ENCODE measurements around the gene SAC3D1. TPM values are rescaled to one million over a fixed set of nuclear protein-coding genes. Genes with fewer than 3 reads are reported as not detected.

SAC3D1 gene
- total RNA-seq, 6 donors from 2014 or later = 9.1 to 18.9 (median 14.5) TPM

- H3K36me3 ChIP-seq = no peaks in the 10 kb centered on the region
- H3K27ac ChIP-seq = no peak overlapping the region
- no peaks in the 10 kb centered on the region for H3K27me3 ChIP-seq
- H3K4me1 ChIP-seq = peaks cover 10 to 20% (median 16%) of the 10 kb centered on the region in 4 donors
- TF ChIP-seq CTCF (IDR thresholded peaks at IDR 0.05) = no peak
- TF ChIP-seq POLR2AphosphoS5 (IDR thresholded peaks at IDR 0.05) = no peak
- no peak for TF ChIP-seq EP300 (IDR thresholded peaks at IDR 0.05)
- no peak for TF ChIP-seq POLR2A (IDR thresholded peaks at IDR 0.05)
- DNase-seq (no peak), ATAC-seq (ENCODE audit: low FRiP score in 2 of 2) (no peak)
- no peaks in the 10 kb centered on the region for H3K9me3 ChIP-seq
- H3K4me3 ChIP-seq = no peak overlapping the region
- WGBS, 2 donors = 82 to 83% methylated on average over 9 of the region's 9 CpGs
Observed at GRCh38 chr11:65051398-65051858, 10.4 kb downstream of the SAC3D1 start.

GRCh38 chr11:65053827-65054508, 13.0 kb downstream of the SAC3D1 start:
- Histone ChIP-seq H3K27ac (no peak overlapping the region), H3K36me3 (no peaks in the 10 kb centered on the region), H3K27me3 (no peaks in the 10 kb centered on the region), H3K4me1 (no peaks in the 10 kb centered on the region), H3K4me3 (no peak overlapping the region), H3K9me3 (no peaks in the 10 kb centered on the region)
- 37 to 43% methylated on average over 8 of the region's 8 CpGs for WGBS, 2 donors
- DNase-seq = no peak
- ATAC-seq (ENCODE audit: low FRiP score in 2 of 2) = no peak
- no peak for TF ChIP-seq EP300 (IDR thresholded peaks at IDR 0.05)
- no peak for TF ChIP-seq POLR2A (IDR thresholded peaks at IDR 0.05)
- TF ChIP-seq POLR2AphosphoS5 (IDR thresholded peaks at IDR 0.05) = no peak
- TF ChIP-seq CTCF (IDR thresholded peaks at IDR 0.05) = no peak

GRCh38 chr11:65055538-65055937, 14.5 kb downstream of the SAC3D1 start:
- no peak overlapping the region for H3K4me3 ChIP-seq
- no peak for DNase-seq
- H3K27me3 ChIP-seq = no peaks in the 10 kb centered on the region
- no peak for ATAC-seq (ENCODE audit: low FRiP score in 2 of 2)
- WGBS, 2 donors = 77 to 78% methylated on average over 1 of the region's 1 CpG
- H3K36me3 ChIP-seq = no peaks in the 10 kb centered on the region
- H3K9me3 ChIP-seq = no peaks in the 10 kb centered on the region
- TF ChIP-seq CTCF (IDR thresholded peaks at IDR 0.05) = no peak
- no peak for TF ChIP-seq POLR2AphosphoS5 (IDR thresholded peaks at IDR 0.05)
- TF ChIP-seq POLR2A (IDR thresholded peaks at IDR 0.05) = no peak
- no peak for TF ChIP-seq EP300 (IDR thresholded peaks at IDR 0.05)
- H3K27ac ChIP-seq = no peak overlapping the region
- H3K4me1 ChIP-seq = no peaks in the 10 kb centered on the region

- Histone ChIP-seq H3K4me1 (no peaks in the 10 kb centered on the region), H3K9me3 (no peaks in the 10 kb centered on the region), H3K36me3 (no peaks in the 10 kb centered on the region), H3K27ac (no peak overlapping the region), H3K27me3 (no peaks in the 10 kb centered on the region), H3K4me3 (no peak overlapping the region)
- ATAC-seq (ENCODE audit: low FRiP score in 2 of 2) (no peak), DNase-seq (no peak)
- TF ChIP-seq POLR2A (IDR thresholded peaks at IDR 0.05) (no peak), EP300 (IDR thresholded peaks at IDR 0.05) (no peak), POLR2AphosphoS5 (IDR thresholded peaks at IDR 0.05) (no peak), CTCF (IDR thresholded peaks at IDR 0.05) (no peak)
- WGBS, 2 donors = 90 to 97% methylated on average over 6 of the region's 6 CpGs
Observed at GRCh38 chr11:65056999-65057398, 16.0 kb downstream of the SAC3D1 start.

- Histone ChIP-seq H3K36me3 (no peaks in the 10 kb centered on the region), H3K27me3 (no peaks in the 10 kb centered on the region), H3K4me1 (no peaks in the 10 kb centered on the region), H3K27ac (no peak overlapping the region), H3K9me3 (no peaks in the 10 kb centered on the region), H3K4me3 (no peak overlapping the region)
- TF ChIP-seq POLR2AphosphoS5 (IDR thresholded peaks at IDR 0.05) = no peak
- no peak for TF ChIP-seq POLR2A (IDR thresholded peaks at IDR 0.05)
- ATAC-seq (ENCODE audit: low FRiP score in 2 of 2) (no peak), DNase-seq (no peak)
- WGBS, 2 donors = 84 to 86% methylated on average over 7 of the region's 7 CpGs
Observed at GRCh38 chr11:65057526-65057925, 16.5 kb downstream of the SAC3D1 start.
